GM23338 (cell line): Measurements from ENCODE around the gene HHIPL1.

Experiments
- CTCF ChIP-seq, 2 experiments: fragments of 200-600 bp in 1 of 2; sonication (generic) in 1 of 2; conservative IDR thresholded peaks; 2 replicates each; pipeline versions ENCODE4 v1.5.1 to v1.6.1; 2016 to 2017; ENCODE audit warnings: antibody characterized with exemption in 2 of 2, low read depth in 2 of 2, mild to moderate bottlenecking in 2 of 2, moderate library complexity in 1 of 2
- EZH2 ChIP-seq: fragments of 200-600 bp; sonication (generic); IDR thresholded peaks from one replicate; pipeline ENCODE4 v1.8.0; 2017; ENCODE audit warnings: antibody characterized with exemption, mild to moderate bottlenecking, low read depth; ENCODE audit not compliant: unreplicated experiment
- EZH2phosphoT487 ChIP-seq: fragments of 200-600 bp; sonication (generic); IDR thresholded peaks from one replicate; pipeline ENCODE4 v1.8.1; 2018; ENCODE audit warnings: antibody characterized with exemption; ENCODE audit not compliant: unreplicated experiment
- POLR2AphosphoS5 ChIP-seq: IDR thresholded peaks from 2 replicates; pipeline ENCODE4 v1.6.1; 2016; ENCODE audit warnings: antibody characterized with exemption, low read depth

GRCh38 chr14:99722741-99723140 is 77.8 kb downstream of the HHIPL1 start:
- TF ChIP-seq EZH2, result no peak
- no peak for TF ChIP-seq POLR2AphosphoS5
- no peak for TF ChIP-seq CTCF (conservative IDR thresholded peaks at IDR 0.05; ENCODE audit: low read depth in 2 of 2)
- TF ChIP-seq EZH2phosphoT487, result no peak
